Esophagus squamous epithelium (tissue), 5 donors: Measurements from ENCODE around the gene PPP3CA. TPM values are rescaled to one million over a fixed set of nuclear protein-coding genes. Genes with fewer than 3 reads are reported as not detected.

ENCODE experiments used
- DNase-seq: peaks from one replicate; lab custom pipeline; 2025; lab: John Stamatoyannopoulos, UW
- H3K27ac ChIP-seq, 4 donors: fragments of 200-600 bp; sonication (generic); one replicate each; pipeline ENCODE4 v1.5.1; 2016 to 2019; ENCODE audit warnings: mild to moderate bottlenecking in 1 of 4
- H3K27me3 ChIP-seq, 4 donors: fragments of 200-600 bp; sonication (generic); 1 replicate in 3 of 4; 2 replicates in 1 of 4; pipeline versions ENCODE4 v1.5.1 to v1.6.0; 2017 to 2021; ENCODE audit warnings: antibody characterized with exemption in 1 of 4
- H3K36me3 ChIP-seq, 3 donors: fragments of 200-600 bp; sonication (generic); one replicate each; pipeline ENCODE4 v1.5.1; 2016 to 2019
- H3K4me1 ChIP-seq, 3 donors: fragments of 200-600 bp; sonication (generic); one replicate each; pipeline ENCODE4 v1.5.1; 2017 to 2019
- H3K4me3 ChIP-seq, 4 donors: fragments of 200-600 bp; sonication (generic); 1 replicate in 3 of 4; 2 replicates in 1 of 4; pipeline ENCODE4 v1.5.1; 2016 to 2019; ENCODE audit warnings: mild to moderate bottlenecking in 2 of 4, moderate library complexity in 1 of 4
- H3K9me3 ChIP-seq, 3 donors: fragments of 200-600 bp; sonication (generic); one replicate each; pipeline ENCODE4 v1.5.1; 2016 to 2019
- POLR2A ChIP-seq, 4 donors: fragments of 450-650 bp; IDR thresholded peaks; one replicate each; pipeline ENCODE4 v1.6.1; 2017; ENCODE audit warnings: antibody characterized with exemption in 4 of 4, mild to moderate bottlenecking in 4 of 4, moderate library complexity in 3 of 4
- WGBS, 2 donors: methylation state at CpG; one replicate each; pipeline ENCODE4 v1.1.5; 2018; 5-methylcytosine and 5-hydroxymethylcytosine counted together
- intact Hi-C: fragments of 100-400 bp; cut with DNase I; formaldehyde crosslinking; loops from one replicate; pipeline ENCODE4 v1.15.0; 2022
- total RNA-seq, 4 donors: library from RNA; depleted of rRNA; stranded (reverse); fragments of >200 nt; gene quantifications; one replicate each; pipeline ENCODE4 v1.1.0, GENCODE V29; 2016
- TF ChIP-seq, protein P1 (sequence below), 6 experiments: fragments of 450-650 bp in 4 of 6; fragments of 200-600 bp in 2 of 6; sonication (generic) in 2 of 6; IDR thresholded peaks; one replicate each; pipeline ENCODE4 v1.5.1; 2016 to 2019; ENCODE audit warnings: antibody characterized with exemption in 6 of 6, mild to moderate bottlenecking in 4 of 6, moderate library complexity in 4 of 6
- donor health status: DM: yes; HTN: yes; CAD: no.

The PPP3CA gene
- total RNA-seq, 4 donors from 2014 or later: 13.3 to 25.7 (median 17.5) TPM

DNA sequence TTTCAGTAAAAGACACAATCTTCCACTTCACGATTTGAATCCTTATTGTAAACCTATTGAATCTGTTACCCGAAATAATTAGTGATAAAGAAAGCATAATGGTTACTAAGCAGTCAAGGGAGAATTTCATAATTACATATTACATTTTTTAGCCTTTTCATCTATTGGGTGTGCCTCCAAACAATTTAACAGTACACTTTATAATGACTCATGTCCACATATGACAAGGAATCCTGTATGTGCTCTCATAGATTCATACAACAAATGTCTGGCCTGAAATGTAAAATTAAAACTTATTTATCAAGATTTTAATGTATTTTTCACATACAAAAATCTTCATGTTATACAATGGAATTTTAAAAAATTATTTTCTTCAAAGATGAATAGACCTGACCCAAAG is 39.4 kb downstream of the PPP3CA start:
- DNase-seq: no peak
- no peak for TF ChIP-seq POLR2A (IDR thresholded peaks at IDR 0.05)
- TF ChIP-seq, protein P1, sequence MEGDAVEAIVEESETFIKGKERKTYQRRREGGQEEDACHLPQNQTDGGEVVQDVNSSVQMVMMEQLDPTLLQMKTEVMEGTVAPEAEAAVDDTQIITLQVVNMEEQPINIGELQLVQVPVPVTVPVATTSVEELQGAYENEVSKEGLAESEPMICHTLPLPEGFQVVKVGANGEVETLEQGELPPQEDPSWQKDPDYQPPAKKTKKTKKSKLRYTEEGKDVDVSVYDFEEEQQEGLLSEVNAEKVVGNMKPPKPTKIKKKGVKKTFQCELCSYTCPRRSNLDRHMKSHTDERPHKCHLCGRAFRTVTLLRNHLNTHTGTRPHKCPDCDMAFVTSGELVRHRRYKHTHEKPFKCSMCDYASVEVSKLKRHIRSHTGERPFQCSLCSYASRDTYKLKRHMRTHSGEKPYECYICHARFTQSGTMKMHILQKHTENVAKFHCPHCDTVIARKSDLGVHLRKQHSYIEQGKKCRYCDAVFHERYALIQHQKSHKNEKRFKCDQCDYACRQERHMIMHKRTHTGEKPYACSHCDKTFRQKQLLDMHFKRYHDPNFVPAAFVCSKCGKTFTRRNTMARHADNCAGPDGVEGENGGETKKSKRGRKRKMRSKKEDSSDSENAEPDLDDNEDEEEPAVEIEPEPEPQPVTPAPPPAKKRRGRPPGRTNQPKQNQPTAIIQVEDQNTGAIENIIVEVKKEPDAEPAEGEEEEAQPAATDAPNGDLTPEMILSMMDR (IDR thresholded peaks at IDR 0.05): no peak

DNA sequence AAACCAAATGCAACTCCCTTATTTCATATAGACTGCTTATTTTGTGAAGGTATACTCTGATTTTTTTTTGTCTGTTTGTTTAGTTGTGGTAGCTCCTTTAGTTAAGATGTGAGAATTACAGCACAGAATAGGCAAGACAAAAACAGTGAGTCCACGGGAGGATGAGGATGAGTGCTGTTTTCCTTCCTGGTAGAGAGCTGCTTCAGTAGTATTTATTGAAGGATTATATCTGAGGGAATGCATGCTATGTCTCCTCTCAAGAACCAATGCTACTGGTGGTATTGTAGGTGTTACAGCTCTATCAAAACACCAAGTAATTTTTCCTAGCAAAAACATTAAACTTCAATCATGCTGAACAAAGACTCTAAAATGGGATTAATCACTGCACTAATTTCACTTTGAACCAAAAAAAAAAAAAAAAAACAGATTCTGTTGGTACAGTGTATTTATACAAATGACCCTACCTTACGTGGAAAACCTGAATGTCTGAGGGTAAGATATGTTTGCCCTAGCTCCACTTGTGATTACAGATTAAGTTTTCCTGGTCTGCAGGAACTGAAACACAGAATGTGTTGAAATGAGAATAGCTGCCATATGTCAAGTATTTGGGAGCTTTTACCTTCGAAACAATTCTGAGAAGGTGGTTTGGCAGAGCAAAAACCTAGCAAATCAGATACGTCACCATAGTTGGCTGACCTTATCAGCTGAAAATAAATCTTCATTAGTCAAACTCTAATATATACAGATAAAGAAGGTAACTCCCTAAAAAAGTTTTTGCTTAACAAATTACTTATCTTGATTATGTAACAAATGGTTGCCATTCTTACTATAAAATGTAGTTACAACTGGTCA is 40.3 kb downstream of the PPP3CA start:
- H3K4me1 ChIP-seq: peaks cover 5 to 29% (median 8%) of the 10 kb centered on the region in 3 donors
- H3K27me3 ChIP-seq: no peaks in the 10 kb centered on the region
- H3K36me3 ChIP-seq: no peaks in the 10 kb centered on the region
- intact Hi-C loops: no loop called here
- H3K9me3 ChIP-seq: no peaks in the 10 kb centered on the region
- DNase-seq: no peak
- TF ChIP-seq POLR2A (IDR thresholded peaks at IDR 0.05): no peak
- TF ChIP-seq, protein P1 (IDR thresholded peaks at IDR 0.05): no peak
- 66 to 82% methylated on average over 4 of the region's 4 CpGs for WGBS, 2 donors
- no peak overlapping the region for H3K27ac ChIP-seq
- H3K4me3 ChIP-seq: peak overlapping the region in 1 of 4 donors; percentile 1

More for the DNA sequence above, 39.4 kb downstream of the PPP3CA start:
- intact Hi-C loops: no loop called here
- no peaks in the 10 kb centered on the region for H3K36me3 ChIP-seq
- WGBS, 2 donors: 66 to 68% methylated on average over 2 of the region's 2 CpGs
- peaks cover 5 to 29% (median 8%) of the 10 kb centered on the region in 3 donors for H3K4me1 ChIP-seq
- no peak overlapping the region for H3K27ac ChIP-seq
- H3K4me3 ChIP-seq: no peak overlapping the region
- no peaks in the 10 kb centered on the region for H3K27me3 ChIP-seq
- H3K9me3 ChIP-seq: no peaks in the 10 kb centered on the region

DNA sequence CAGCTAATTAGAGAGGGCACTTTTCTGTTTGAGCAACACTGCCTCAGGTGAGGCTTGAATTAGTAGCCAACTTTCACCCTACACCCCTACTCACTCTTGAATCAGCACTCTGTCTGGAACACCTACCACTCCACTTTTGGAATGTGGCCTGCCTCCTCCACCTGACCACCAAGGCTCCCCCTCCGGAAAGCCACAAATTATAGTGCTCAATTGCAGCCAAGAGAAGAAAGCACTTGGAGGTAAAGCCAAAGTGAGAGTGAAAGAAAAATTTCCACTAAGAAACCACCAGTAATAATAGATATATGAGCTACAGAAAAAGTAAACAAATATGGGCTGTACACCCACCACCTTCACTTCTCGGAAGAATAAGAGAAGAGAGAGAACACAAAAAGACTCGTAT is 41.1 kb downstream of the PPP3CA start:
- Histone ChIP-seq H3K36me3 (no peaks in the 10 kb centered on the region), H3K9me3 (no peaks in the 10 kb centered on the region), H3K4me1 (peaks cover 5 to 29% (median 8%) of the 10 kb centered on the region in 3 donors), H3K27ac (no peak overlapping the region), H3K27me3 (no peaks in the 10 kb centered on the region), H3K4me3 (peak overlapping the region in 1 of 4 donors; percentile 1)
- intact Hi-C loops: no loop called here
- WGBS, 2 donors: 50 to 54% methylated on average over 3 of the region's 3 CpGs
- TF ChIP-seq POLR2A (IDR thresholded peaks at IDR 0.05): no peak
- TF ChIP-seq, protein P1 (IDR thresholded peaks at IDR 0.05): no peak
- DNase-seq: no peak

DNA sequence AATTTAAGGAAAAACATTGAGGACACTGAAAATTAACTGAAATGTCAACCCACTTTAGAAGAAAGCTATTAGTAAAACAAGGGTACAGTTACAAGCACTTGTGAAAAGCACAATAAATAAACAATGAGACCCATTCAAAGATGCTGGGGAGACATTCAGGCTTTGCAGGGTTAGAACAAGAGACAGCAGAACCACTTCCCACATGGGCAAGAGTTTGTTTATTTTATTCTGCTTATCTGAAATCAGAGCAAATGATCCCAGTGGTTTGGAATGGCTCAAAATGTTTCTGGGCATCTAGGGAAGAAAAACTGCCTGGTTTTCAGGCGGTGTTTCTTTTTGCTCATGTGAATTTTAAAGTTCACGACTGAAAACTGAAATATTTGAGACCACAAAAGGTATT is 42.4 kb downstream of the PPP3CA start:
- no peaks in the 10 kb centered on the region for H3K27me3 ChIP-seq
- intact Hi-C loops: no loop called here
- H3K9me3 ChIP-seq: no peaks in the 10 kb centered on the region
- no peaks in the 10 kb centered on the region for H3K36me3 ChIP-seq
- H3K4me3 ChIP-seq: no peak overlapping the region
- peaks cover 5 to 35% (median 10%) of the 10 kb centered on the region in 3 donors for H3K4me1 ChIP-seq
- no peak for TF ChIP-seq POLR2A (IDR thresholded peaks at IDR 0.05)
- TF ChIP-seq, protein P1 (IDR thresholded peaks at IDR 0.05): no peak
- no peak overlapping the region for H3K27ac ChIP-seq
- WGBS, 2 donors: 70 to 83% methylated on average over 2 of the region's 2 CpGs
- DNase-seq: no peak

DNA sequence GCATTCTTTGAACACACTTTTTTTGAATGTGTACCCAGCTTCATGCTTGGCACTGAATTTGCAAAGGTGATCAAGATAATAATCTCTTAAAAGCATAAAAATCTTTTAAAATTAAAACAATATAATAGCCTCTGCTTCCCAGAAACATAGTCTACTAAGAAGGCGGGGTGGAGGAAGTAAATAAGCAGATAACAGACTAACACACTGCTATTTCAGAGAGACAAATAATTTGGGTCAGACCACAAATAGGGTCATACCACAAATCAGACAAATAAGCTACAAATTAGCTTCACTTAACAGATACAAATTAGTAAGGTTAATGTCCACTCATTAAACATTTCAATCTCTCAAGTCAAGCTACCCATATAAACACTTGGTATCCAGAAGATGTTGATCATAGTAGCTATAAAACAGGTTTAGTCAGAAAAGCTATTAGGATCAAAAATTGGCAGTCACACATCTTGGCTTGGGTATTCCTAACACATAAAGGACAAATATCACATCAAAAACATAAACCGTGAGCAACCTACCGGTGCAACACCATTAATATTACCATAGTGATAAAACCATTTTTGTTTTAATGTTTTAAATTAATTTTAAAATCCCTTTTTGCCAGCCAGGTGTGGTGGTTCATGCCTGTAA is 47.3 kb downstream of the PPP3CA start:
- no peak for DNase-seq
- no peak for TF ChIP-seq POLR2A (IDR thresholded peaks at IDR 0.05)
- TF ChIP-seq, protein P1 (IDR thresholded peaks at IDR 0.05): no peak
- Histone ChIP-seq H3K27ac (no peak overlapping the region), H3K36me3 (no peaks in the 10 kb centered on the region), H3K4me1 (peaks cover 4 to 9% (median 5%) of the 10 kb centered on the region in 3 donors), H3K4me3 (no peak overlapping the region), H3K27me3 (no peaks in the 10 kb centered on the region), H3K9me3 (no peaks in the 10 kb centered on the region)
- intact Hi-C loops: no loop called here
- 53 to 54% methylated on average over 3 of the region's 3 CpGs for WGBS, 2 donors
